GM23338 (cell line): ENCODE measurements around the gene PDE7B. TPM values are rescaled to one million over a fixed set of nuclear protein-coding genes. Genes with fewer than 3 reads are reported as not detected.

ENCODE experiments used
- ATAC-seq: fragments of 200-7000 bp; cut with Tn5 transposase; 3 replicates; pipeline ENCODE4 v1.9.1; 2020
- DNase-seq: peaks from one replicate; pipeline ENCODE4 v3.0.0-alpha.2; 2015; ENCODE audit warnings: low spot score
- H2AFZ ChIP-seq: fragments of 200-600 bp; sonication (generic); 2 replicates; pipeline ENCODE4 v1.8.0; 2016; ENCODE audit warnings: antibody characterized with exemption, mild to moderate bottlenecking, moderate library complexity
- H3F3A ChIP-seq: fragments of 200-600 bp; sonication (generic); replicated peaks from 2 replicates; pipeline ENCODE4 v1.8.0; 2017; ENCODE audit warnings: antibody characterized with exemption, mixed run types, low read depth
- H3K27ac ChIP-seq: fragments of 200-600 bp; sonication (generic); 2 replicates; pipeline ENCODE4 v1.6.1; 2016; ENCODE audit warnings: low read depth
- H3K27me3 ChIP-seq: fragments of 200-600 bp; sonication (generic); 2 replicates; pipeline ENCODE4 v1.8.0; 2016; ENCODE audit warnings: mild to moderate bottlenecking, mixed run types, moderate library complexity; ENCODE audit not compliant: insufficient read depth
- H3K36me3 ChIP-seq: fragments of 200-600 bp; sonication (generic); 2 replicates; pipeline ENCODE4 v1.8.0; 2016; ENCODE audit warnings: mild to moderate bottlenecking; ENCODE audit not compliant: insufficient read depth
- H3K4me1 ChIP-seq: fragments of 200-600 bp; sonication (generic); 2 replicates; pipeline ENCODE4 v1.8.0; 2016; ENCODE audit warnings: mild to moderate bottlenecking, moderate library complexity; ENCODE audit not compliant: insufficient read depth
- H3K4me2 ChIP-seq: fragments of 200-600 bp; sonication (generic); 2 replicates; pipeline ENCODE4 v1.7.1; 2017; ENCODE audit warnings: mixed run types
- H3K4me3 ChIP-seq: fragments of 200-600 bp; sonication (generic); 2 replicates; pipeline ENCODE4 v1.6.1; 2016; ENCODE audit warnings: mixed run types
- H3K79me2 ChIP-seq: fragments of 200-600 bp; sonication (generic); replicated peaks from 2 replicates; pipeline ENCODE4 v1.8.0; 2017; ENCODE audit warnings: mild to moderate bottlenecking; ENCODE audit not compliant: insufficient read depth
- H3K9me2 ChIP-seq: fragments of 200-600 bp; sonication (generic); 2 replicates; pipeline ENCODE4 v1.8.0; 2017; ENCODE audit not compliant: insufficient read depth
- H4K20me1 ChIP-seq: fragments of 200-600 bp; sonication (generic); replicated peaks from 2 replicates; pipeline ENCODE4 v1.8.0; 2017; ENCODE audit warnings: mild to moderate bottlenecking; ENCODE audit not compliant: insufficient read depth
- H3K27ac Mint-ChIP-seq: 2 replicates; pipeline ENCODE4 v1.8.0; 2020; ENCODE audit warnings: inconsistent platforms, mild to moderate bottlenecking, moderate library complexity, mixed read lengths
- H3K27me3 Mint-ChIP-seq: 3 replicates; pipeline ENCODE4 v1.8.0; 2022; ENCODE audit warnings: low read depth, mild to moderate bottlenecking, moderate library complexity, mixed read lengths, inconsistent platforms; ENCODE audit not compliant: insufficient read depth, poor library complexity
- H3K36me3 Mint-ChIP-seq: 3 replicates; pipeline ENCODE4 v1.8.0; 2021; ENCODE audit warnings: low read depth, mild to moderate bottlenecking, inconsistent platforms, moderate library complexity, mixed read lengths
- H3K4me1 Mint-ChIP-seq: 3 replicates; pipeline ENCODE4 v1.8.0; 2020; ENCODE audit warnings: mild to moderate bottlenecking, inconsistent platforms, mixed read lengths
- H3K4me3 Mint-ChIP-seq: 3 replicates; pipeline ENCODE4 v1.8.0; 2021; ENCODE audit warnings: moderate library complexity, mild to moderate bottlenecking, inconsistent platforms, mixed read lengths
- H3K9me3 Mint-ChIP-seq: 3 replicates; pipeline ENCODE4 v1.8.0; 2020; ENCODE audit warnings: moderate library complexity, mild to moderate bottlenecking, inconsistent platforms, mixed read lengths
- CREB1 ChIP-seq: fragments of 250-450 bp; sonication (Bioruptor Pico); IDR thresholded peaks from 2 replicates; pipeline ENCODE4 v1.5.0; 2020; ENCODE audit warnings: low read depth, mild to moderate bottlenecking, moderate library complexity
- EZH2 ChIP-seq: fragments of 200-600 bp; sonication (generic); IDR thresholded peaks from one replicate; pipeline ENCODE4 v1.8.0; 2017; ENCODE audit warnings: antibody characterized with exemption, mild to moderate bottlenecking, low read depth; ENCODE audit not compliant: unreplicated experiment
- EZH2phosphoT487 ChIP-seq: fragments of 200-600 bp; sonication (generic); IDR thresholded peaks from one replicate; pipeline ENCODE4 v1.8.1; 2018; ENCODE audit warnings: antibody characterized with exemption; ENCODE audit not compliant: unreplicated experiment
- JUNB ChIP-seq: IDR thresholded peaks from one replicate; pipeline ENCODE4 v1.6.1; 2016; ENCODE audit warnings: antibody characterized with exemption; ENCODE audit not compliant: unreplicated experiment
- NANOG ChIP-seq: IDR thresholded peaks from 2 replicates; pipeline ENCODE4 v1.6.1; 2016; ENCODE audit warnings: antibody characterized with exemption, borderline replicate concordance
- POLR2AphosphoS5 ChIP-seq: IDR thresholded peaks from 2 replicates; pipeline ENCODE4 v1.6.1; 2016; ENCODE audit warnings: antibody characterized with exemption, low read depth
- STAT1 ChIP-seq: IDR thresholded peaks from one replicate; pipeline ENCODE4 v1.6.1; 2016; ENCODE audit warnings: antibody characterized with exemption; ENCODE audit not compliant: unreplicated experiment
- ZNF114 ChIP-seq: fragments of 250-450 bp; sonication (Bioruptor Pico); IDR thresholded peaks from 2 replicates; pipeline ENCODE4 v1.5.0; 2020; ENCODE audit warnings: mild to moderate bottlenecking, moderate library complexity
- ZNF331 ChIP-seq: fragments of 250-450 bp; sonication (Bioruptor Pico); IDR thresholded peaks from 2 replicates; pipeline ENCODE4 v1.5.0; 2020; ENCODE audit warnings: low read depth, mild to moderate bottlenecking, moderate library complexity
- polyA plus RNA-seq: library from polyadenylated mRNA; unstranded; fragments of >200 nt; fragmentation: Nextera tagmentation; extraction: Ambion mirVana; gene quantifications from 2 replicates; pipeline ENCODE4 v1.2.1, GENCODE V29; 2016
- total RNA-seq: library from RNA; depleted of rRNA; stranded (reverse); fragments of >200 nt; shearing (Covaris generic); gene quantifications from 2 replicates; pipeline ENCODE4 v1.2.3, GENCODE V29; 2014
- TF ChIP-seq, protein P1 (sequence below): IDR thresholded peaks from one replicate; pipeline ENCODE4 v1.6.1; 2018; ENCODE audit warnings: antibody characterized with exemption; ENCODE audit not compliant: unreplicated experiment
- TF ChIP-seq, protein P2 (sequence below): fragments of 250-450 bp; sonication (Bioruptor Pico); IDR thresholded peaks from 2 replicates; pipeline ENCODE4 v1.5.0; 2020; ENCODE audit warnings: mild to moderate bottlenecking, moderate library complexity
- TF ChIP-seq, protein P3 (sequence below), 2 experiments: fragments of 200-600 bp in 1 of 2; sonication (generic) in 1 of 2; conservative IDR thresholded peaks; 2 replicates each; pipeline versions ENCODE4 v1.5.1 to v1.6.1; 2016 to 2017; ENCODE audit warnings: antibody characterized with exemption in 2 of 2, low read depth in 2 of 2, mild to moderate bottlenecking in 2 of 2, moderate library complexity in 1 of 2
- TF ChIP-seq, protein P4 (sequence below): IDR thresholded peaks from 2 replicates; pipeline ENCODE4 v1.6.1; 2016; ENCODE audit warnings: antibody characterized with exemption

Gene PDE7B
- total and polyA plus RNA-seq, 2 experiments from 2014 or later: 0.07 TPM; not detected in 1

DNA sequence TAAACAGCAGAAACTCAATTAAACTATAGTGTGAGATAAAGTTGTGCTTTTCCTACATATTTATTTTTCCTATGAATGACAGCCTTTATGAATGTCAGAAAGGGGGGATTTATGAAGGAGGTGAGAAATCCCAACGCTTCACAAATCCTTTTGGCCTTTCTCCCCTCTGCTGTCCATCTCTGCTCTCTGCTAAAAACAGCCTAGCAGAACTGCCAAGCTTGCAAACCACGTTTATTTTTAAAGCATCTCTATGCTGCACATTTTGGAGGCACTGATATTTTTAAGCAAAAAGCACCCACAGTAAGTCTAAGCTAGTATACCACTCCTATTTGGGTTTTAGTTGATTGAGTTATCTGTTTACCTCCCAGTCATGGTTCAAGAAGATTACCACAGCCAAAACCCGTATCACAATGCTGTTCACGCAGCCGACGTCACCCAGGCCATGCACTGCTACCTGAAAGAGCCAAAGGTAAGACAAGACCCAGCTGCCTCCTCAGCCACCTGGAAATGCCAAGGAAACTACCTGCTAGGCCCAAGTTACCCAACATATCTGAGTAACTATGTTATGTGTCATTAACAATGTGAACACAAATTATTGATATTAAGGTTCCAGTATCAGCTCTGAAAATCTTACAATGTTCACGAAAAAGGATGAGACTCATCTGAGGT lies 302.3 kb downstream of the PDE7B start:
- no peak overlapping the region for H3K27ac Mint-ChIP-seq
- no peaks in the 10 kb centered on the region for H3K36me3 ChIP-seq
- no peak overlapping the region for H3K4me3 Mint-ChIP-seq
- peaks cover 2% of the 10 kb centered on the region for H3K27me3 Mint-ChIP-seq
- H3F3A ChIP-seq: no peaks in the 10 kb centered on the region
- H3K9me2 ChIP-seq: no peaks in the 10 kb centered on the region
- no peak overlapping the region for H3K4me3 ChIP-seq
- H2AFZ ChIP-seq: 0 out of 2 replicates have a peak overlapping the region, but pooled peaks have one; percentile 43
- no peak overlapping the region for H3K27ac ChIP-seq
- no peak for ATAC-seq
- H3K4me1 Mint-ChIP-seq: no peaks in the 10 kb centered on the region
- H3K4me2 ChIP-seq: no peak overlapping the region
- no peaks in the 10 kb centered on the region for H3K9me3 Mint-ChIP-seq
- no peak for DNase-seq
- H3K79me2 ChIP-seq: no peaks in the 10 kb centered on the region
- TF ChIP-seq STAT1: no peak
- TF ChIP-seq, protein P1, sequence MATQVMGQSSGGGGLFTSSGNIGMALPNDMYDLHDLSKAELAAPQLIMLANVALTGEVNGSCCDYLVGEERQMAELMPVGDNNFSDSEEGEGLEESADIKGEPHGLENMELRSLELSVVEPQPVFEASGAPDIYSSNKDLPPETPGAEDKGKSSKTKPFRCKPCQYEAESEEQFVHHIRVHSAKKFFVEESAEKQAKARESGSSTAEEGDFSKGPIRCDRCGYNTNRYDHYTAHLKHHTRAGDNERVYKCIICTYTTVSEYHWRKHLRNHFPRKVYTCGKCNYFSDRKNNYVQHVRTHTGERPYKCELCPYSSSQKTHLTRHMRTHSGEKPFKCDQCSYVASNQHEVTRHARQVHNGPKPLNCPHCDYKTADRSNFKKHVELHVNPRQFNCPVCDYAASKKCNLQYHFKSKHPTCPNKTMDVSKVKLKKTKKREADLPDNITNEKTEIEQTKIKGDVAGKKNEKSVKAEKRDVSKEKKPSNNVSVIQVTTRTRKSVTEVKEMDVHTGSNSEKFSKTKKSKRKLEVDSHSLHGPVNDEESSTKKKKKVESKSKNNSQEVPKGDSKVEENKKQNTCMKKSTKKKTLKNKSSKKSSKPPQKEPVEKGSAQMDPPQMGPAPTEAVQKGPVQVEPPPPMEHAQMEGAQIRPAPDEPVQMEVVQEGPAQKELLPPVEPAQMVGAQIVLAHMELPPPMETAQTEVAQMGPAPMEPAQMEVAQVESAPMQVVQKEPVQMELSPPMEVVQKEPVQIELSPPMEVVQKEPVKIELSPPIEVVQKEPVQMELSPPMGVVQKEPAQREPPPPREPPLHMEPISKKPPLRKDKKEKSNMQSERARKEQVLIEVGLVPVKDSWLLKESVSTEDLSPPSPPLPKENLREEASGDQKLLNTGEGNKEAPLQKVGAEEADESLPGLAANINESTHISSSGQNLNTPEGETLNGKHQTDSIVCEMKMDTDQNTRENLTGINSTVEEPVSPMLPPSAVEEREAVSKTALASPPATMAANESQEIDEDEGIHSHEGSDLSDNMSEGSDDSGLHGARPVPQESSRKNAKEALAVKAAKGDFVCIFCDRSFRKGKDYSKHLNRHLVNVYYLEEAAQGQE: no peak
- no peak for TF ChIP-seq CREB1 (CRISPR knock-in tag)
- TF ChIP-seq, protein P2, sequence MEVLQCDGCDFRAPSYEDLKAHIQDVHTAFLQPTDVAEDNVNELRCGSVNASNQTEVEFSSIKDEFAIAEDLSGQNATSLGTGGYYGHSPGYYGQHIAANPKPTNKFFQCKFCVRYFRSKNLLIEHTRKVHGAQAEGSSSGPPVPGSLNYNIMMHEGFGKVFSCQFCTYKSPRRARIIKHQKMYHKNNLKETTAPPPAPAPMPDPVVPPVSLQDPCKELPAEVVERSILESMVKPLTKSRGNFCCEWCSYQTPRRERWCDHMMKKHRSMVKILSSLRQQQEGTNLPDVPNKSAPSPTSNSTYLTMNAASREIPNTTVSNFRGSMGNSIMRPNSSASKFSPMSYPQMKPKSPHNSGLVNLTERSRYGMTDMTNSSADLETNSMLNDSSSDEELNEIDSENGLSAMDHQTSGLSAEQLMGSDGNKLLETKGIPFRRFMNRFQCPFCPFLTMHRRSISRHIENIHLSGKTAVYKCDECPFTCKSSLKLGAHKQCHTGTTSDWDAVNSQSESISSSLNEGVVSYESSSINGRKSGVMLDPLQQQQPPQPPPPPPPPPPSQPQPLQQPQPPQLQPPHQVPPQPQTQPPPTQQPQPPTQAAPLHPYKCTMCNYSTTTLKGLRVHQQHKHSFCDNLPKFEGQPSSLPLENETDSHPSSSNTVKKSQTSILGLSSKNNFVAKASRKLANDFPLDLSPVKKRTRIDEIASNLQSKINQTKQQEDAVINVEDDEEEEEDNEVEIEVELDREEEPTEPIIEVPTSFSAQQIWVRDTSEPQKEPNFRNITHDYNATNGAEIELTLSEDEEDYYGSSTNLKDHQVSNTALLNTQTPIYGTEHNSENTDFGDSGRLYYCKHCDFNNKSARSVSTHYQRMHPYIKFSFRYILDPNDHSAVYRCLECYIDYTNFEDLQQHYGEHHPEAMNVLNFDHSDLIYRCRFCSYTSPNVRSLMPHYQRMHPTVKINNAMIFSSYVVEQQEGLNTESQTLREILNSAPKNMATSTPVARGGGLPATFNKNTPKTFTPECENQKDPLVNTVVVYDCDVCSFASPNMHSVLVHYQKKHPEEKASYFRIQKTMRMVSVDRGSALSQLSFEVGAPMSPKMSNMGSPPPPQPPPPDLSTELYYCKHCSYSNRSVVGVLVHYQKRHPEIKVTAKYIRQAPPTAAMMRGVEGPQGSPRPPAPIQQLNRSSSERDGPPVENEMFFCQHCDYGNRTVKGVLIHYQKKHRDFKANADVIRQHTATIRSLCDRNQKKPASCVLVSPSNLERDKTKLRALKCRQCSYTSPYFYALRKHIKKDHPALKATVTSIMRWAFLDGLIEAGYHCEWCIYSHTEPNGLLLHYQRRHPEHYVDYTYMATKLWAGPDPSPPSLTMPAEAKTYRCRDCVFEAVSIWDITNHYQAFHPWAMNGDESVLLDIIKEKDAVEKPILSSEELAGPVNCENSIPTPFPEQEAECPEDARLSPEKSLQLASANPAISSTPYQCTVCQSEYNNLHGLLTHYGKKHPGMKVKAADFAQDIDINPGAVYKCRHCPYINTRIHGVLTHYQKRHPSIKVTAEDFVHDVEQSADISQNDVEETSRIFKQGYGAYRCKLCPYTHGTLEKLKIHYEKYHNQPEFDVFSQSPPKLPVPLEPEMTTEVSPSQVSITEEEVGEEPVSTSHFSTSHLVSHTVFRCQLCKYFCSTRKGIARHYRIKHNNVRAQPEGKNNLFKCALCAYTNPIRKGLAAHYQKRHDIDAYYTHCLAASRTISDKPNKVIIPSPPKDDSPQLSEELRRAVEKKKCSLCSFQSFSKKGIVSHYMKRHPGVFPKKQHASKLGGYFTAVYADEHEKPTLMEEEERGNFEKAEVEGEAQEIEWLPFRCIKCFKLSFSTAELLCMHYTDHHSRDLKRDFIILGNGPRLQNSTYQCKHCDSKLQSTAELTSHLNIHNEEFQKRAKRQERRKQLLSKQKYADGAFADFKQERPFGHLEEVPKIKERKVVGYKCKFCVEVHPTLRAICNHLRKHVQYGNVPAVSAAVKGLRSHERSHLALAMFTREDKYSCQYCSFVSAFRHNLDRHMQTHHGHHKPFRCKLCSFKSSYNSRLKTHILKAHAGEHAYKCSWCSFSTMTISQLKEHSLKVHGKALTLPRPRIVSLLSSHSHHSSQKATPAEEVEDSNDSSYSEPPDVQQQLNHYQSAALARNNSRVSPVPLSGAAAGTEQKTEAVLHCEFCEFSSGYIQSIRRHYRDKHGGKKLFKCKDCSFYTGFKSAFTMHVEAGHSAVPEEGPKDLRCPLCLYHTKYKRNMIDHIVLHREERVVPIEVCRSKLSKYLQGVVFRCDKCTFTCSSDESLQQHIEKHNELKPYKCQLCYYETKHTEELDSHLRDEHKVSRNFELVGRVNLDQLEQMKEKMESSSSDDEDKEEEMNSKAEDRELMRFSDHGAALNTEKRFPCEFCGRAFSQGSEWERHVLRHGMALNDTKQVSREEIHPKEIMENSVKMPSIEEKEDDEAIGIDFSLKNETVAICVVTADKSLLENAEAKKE: no peak
- TF ChIP-seq, protein P3, sequence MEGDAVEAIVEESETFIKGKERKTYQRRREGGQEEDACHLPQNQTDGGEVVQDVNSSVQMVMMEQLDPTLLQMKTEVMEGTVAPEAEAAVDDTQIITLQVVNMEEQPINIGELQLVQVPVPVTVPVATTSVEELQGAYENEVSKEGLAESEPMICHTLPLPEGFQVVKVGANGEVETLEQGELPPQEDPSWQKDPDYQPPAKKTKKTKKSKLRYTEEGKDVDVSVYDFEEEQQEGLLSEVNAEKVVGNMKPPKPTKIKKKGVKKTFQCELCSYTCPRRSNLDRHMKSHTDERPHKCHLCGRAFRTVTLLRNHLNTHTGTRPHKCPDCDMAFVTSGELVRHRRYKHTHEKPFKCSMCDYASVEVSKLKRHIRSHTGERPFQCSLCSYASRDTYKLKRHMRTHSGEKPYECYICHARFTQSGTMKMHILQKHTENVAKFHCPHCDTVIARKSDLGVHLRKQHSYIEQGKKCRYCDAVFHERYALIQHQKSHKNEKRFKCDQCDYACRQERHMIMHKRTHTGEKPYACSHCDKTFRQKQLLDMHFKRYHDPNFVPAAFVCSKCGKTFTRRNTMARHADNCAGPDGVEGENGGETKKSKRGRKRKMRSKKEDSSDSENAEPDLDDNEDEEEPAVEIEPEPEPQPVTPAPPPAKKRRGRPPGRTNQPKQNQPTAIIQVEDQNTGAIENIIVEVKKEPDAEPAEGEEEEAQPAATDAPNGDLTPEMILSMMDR (conservative IDR thresholded peaks at IDR 0.05; ENCODE audit: low read depth in 2 of 2): no peak
- TF ChIP-seq ZNF331 (CRISPR knock-in tag): no peak
- TF ChIP-seq, protein P4, sequence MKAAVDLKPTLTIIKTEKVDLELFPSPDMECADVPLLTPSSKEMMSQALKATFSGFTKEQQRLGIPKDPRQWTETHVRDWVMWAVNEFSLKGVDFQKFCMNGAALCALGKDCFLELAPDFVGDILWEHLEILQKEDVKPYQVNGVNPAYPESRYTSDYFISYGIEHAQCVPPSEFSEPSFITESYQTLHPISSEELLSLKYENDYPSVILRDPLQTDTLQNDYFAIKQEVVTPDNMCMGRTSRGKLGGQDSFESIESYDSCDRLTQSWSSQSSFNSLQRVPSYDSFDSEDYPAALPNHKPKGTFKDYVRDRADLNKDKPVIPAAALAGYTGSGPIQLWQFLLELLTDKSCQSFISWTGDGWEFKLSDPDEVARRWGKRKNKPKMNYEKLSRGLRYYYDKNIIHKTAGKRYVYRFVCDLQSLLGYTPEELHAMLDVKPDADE: no peak
- no peak for TF ChIP-seq POLR2AphosphoS5
- TF ChIP-seq ZNF114 (CRISPR knock-in tag): no peak
- no peak for TF ChIP-seq JUNB
- no peak for TF ChIP-seq NANOG
- TF ChIP-seq EZH2: no peak
- no peak for TF ChIP-seq EZH2phosphoT487
- H3K36me3 Mint-ChIP-seq: no peaks in the 10 kb centered on the region
- H3K4me1 ChIP-seq: no peaks in the 10 kb centered on the region
- no peaks in the 10 kb centered on the region for H4K20me1 ChIP-seq
- H3K27me3 ChIP-seq: no peaks in the 10 kb centered on the region
